A549 (cell line): ENCODE measurements around the gene CHN1. TPM values are rescaled to one million over a fixed set of nuclear protein-coding genes. Genes with fewer than 3 reads are reported as not detected.
A peak's percentile ranks its signal among the peaks of the same experiment; 100 is the strongest.

Experiments
- ATAC-seq, 2 experiments: fragments of 200-7000 bp in 1 of 2; fragments of >200 bp in 1 of 2; cut with Nextera tagmentation in 1 of 2; cut with Tn5 transposase in 1 of 2; 3 replicates each; pipeline versions ENCODE4 v1.8.0 to v1.9.1; 2018 to 2020; ENCODE audit warnings: mild to moderate bottlenecking in 1 of 2, moderate library complexity in 1 of 2
- CTCF ChIA-PET: fragments of 300-600 bp; sonication (Branson Sonifier 250); formaldehyde crosslinking; extraction: SDS; loops from one replicate; lab custom pipeline; 2021; ENCODE audit warnings: antibody characterized with exemption, inconsistent platforms; lab: Yijun Ruan, JAX
- POLR2A ChIA-PET: fragments of 350-600 bp; formaldehyde crosslinking; extraction: SDS; loops from one replicate; lab custom pipeline; 2021; ENCODE audit warnings: antibody characterized with exemption, inconsistent platforms; lab: Yijun Ruan, JAX
- DNase-seq, 2 experiments: peaks; one replicate each; pipeline versions ENCODE4 v3.0.0 to v3.0.0-alpha.2; 2011 to 2016; ENCODE audit warnings: low read depth in 1 of 2, low spot score in 1 of 2
- FAIRE-seq: peaks from 2 replicates; lab custom pipeline; 2011; peaks lifted over from hg19 to GRCh38; lab: Jason Lieb, UNC
- H3K27ac ChIP-seq, 2 experiments: fragments of >200 bp; sonication (Bioruptor Twin); formaldehyde crosslinking; 3 replicates each; pipeline ENCODE4 v1.5.1; 2016 to 2017
- H3K4me1 ChIP-seq: fragments of >200 bp; sonication (Bioruptor Twin); formaldehyde crosslinking; 3 replicates; pipeline ENCODE4 v1.6.1; 2016
- H3K4me2 ChIP-seq: fragments of >200 bp; sonication (Bioruptor Twin); formaldehyde crosslinking; 3 replicates; pipeline ENCODE4 v1.6.1; 2016
- H3K4me3 ChIP-seq: fragments of >200 bp; sonication (Bioruptor Twin); formaldehyde crosslinking; 3 replicates; pipeline ENCODE4 v1.5.1; 2016
- H3K9me3 ChIP-seq: fragments of >200 bp; sonication (Bioruptor Twin); formaldehyde crosslinking; 3 replicates; pipeline ENCODE4 v1.6.1; 2016
- CEBPB ChIP-seq, 2 experiments: fragments of >200 bp in 1 of 2; sonication (Bioruptor Twin) in 1 of 2; formaldehyde crosslinking in 1 of 2; IDR thresholded peaks; 2 replicates each; pipeline ENCODE4 v1.6.1; 2012 to 2016
- CHD4 ChIP-seq: fragments of 200-600 bp; sonication (generic); IDR thresholded peaks from 2 replicates; pipeline ENCODE4 v1.6.1; 2016; ENCODE audit warnings: antibody characterized with exemption, mild to moderate bottlenecking, borderline replicate concordance
- CTCF ChIP-seq: fragments of >200 bp; sonication (Bioruptor Twin); formaldehyde crosslinking; IDR thresholded peaks from 3 replicates; pipeline ENCODE4 v1.5.1; 2016
- EHF ChIP-seq: fragments of 250-450 bp; sonication (Bioruptor Pico); IDR thresholded peaks from 2 replicates; pipeline ENCODE4 v1.5.0; 2020; ENCODE audit warnings: mild to moderate bottlenecking
- ELK1 ChIP-seq: fragments of 150-350 bp; IDR thresholded peaks from 2 replicates; pipeline ENCODE4 v1.6.1; 2014; ENCODE audit warnings: low read depth, mild to moderate bottlenecking, low read length
- FOSB ChIP-seq: fragments of 250-450 bp; sonication (Bioruptor Pico); IDR thresholded peaks from 2 replicates; pipeline ENCODE4 v1.5.0; 2020; ENCODE audit warnings: mild to moderate bottlenecking, moderate library complexity
- HES2 ChIP-seq: fragments of >200 bp; sonication (Bioruptor Twin); formaldehyde crosslinking; IDR thresholded peaks from 2 replicates; pipeline ENCODE4 v1.6.1; 2016
- HOXB13 ChIP-seq: fragments of 250-450 bp; sonication (Bioruptor Pico); IDR thresholded peaks from 2 replicates; pipeline ENCODE4 v1.5.0; 2020; ENCODE audit warnings: low read depth, mild to moderate bottlenecking, moderate library complexity
- HOXB5 ChIP-seq: fragments of 250-450 bp; sonication (Bioruptor Pico); IDR thresholded peaks from 2 replicates; pipeline ENCODE4 v1.5.0; 2020; ENCODE audit warnings: mild to moderate bottlenecking, moderate library complexity
- JUN ChIP-seq, 2 experiments: fragments of >200 bp; sonication (Bioruptor Twin); formaldehyde crosslinking; IDR thresholded peaks; 2 replicates in 1 of 2; 3 replicates in 1 of 2; pipeline ENCODE4 v1.6.1; 2016 to 2017
- MAFK ChIP-seq: fragments of 450-650 bp; IDR thresholded peaks from 2 replicates; pipeline ENCODE4 v1.6.1; 2014; ENCODE audit not compliant: partially characterized antibody
- MAX ChIP-seq: IDR thresholded peaks from 2 replicates; pipeline ENCODE4 v1.6.1; 2012
- MAZ ChIP-seq: fragments of 150-350 bp; IDR thresholded peaks from 2 replicates; pipeline ENCODE4 v1.6.1; 2014; ENCODE audit warnings: antibody characterized with exemption, low read depth, low read length, borderline replicate concordance
- MYC ChIP-seq: IDR thresholded peaks from 2 replicates; pipeline ENCODE4 v1.6.1; 2012; ENCODE audit warnings: mild to moderate bottlenecking, inconsistent platforms, low read length, improper control_type of control experiment, borderline replicate concordance
- NFE2L2 ChIP-seq: fragments of 150-350 bp; conservative IDR thresholded peaks from 2 replicates; pipeline ENCODE4 v1.6.1; 2014; ENCODE audit warnings: low read length
- NPAS2 ChIP-seq: fragments of 250-450 bp; sonication (Bioruptor Pico); IDR thresholded peaks from 2 replicates; pipeline ENCODE4 v1.8.0; 2022; ENCODE audit warnings: mild to moderate bottlenecking, moderate library complexity, borderline replicate concordance
- POLR2A ChIP-seq: IDR thresholded peaks from 2 replicates; pipeline ENCODE4 v1.6.1; 2012; ENCODE audit warnings: mild to moderate bottlenecking, low read length
- RAD21 ChIP-seq, 2 experiments: fragments of >200 bp in 1 of 2; sonication (Bioruptor Twin) in 1 of 2; formaldehyde crosslinking in 1 of 2; IDR thresholded peaks in 1 of 2; conservative IDR thresholded peaks in 1 of 2; 2 replicates in 1 of 2; 3 replicates in 1 of 2; pipeline ENCODE4 v1.6.1; 2012 to 2018; ENCODE audit warnings: inconsistent platforms in 1 of 2
- RARB ChIP-seq: fragments of 250-450 bp; sonication (Bioruptor Pico); IDR thresholded peaks from 2 replicates; pipeline ENCODE4 v1.8.0; 2021; ENCODE audit warnings: mild to moderate bottlenecking, moderate library complexity
- RCOR1 ChIP-seq: fragments of 150-350 bp; IDR thresholded peaks from 2 replicates; pipeline ENCODE4 v1.6.1; 2014; ENCODE audit warnings: antibody characterized with exemption, low read length, low read depth
- SMC3 ChIP-seq: fragments of >200 bp; sonication (Bioruptor Twin); formaldehyde crosslinking; IDR thresholded peaks from 3 replicates; pipeline ENCODE4 v1.6.1; 2018; ENCODE audit warnings: inconsistent platforms
- SREBF2 ChIP-seq: fragments of 450-650 bp; IDR thresholded peaks from 2 replicates; pipeline ENCODE4 v1.6.1; 2014; ENCODE audit warnings: mild to moderate bottlenecking, moderate library complexity
- TFCP2L1 ChIP-seq: fragments of 250-450 bp; sonication (Bioruptor Pico); IDR thresholded peaks from 2 replicates; pipeline ENCODE4 v1.5.0; 2021; ENCODE audit warnings: mild to moderate bottlenecking
- TP53 ChIP-seq: fragments of 250-450 bp; sonication (Bioruptor Pico); IDR thresholded peaks from 2 replicates; pipeline ENCODE4 v1.5.0; 2021; ENCODE audit warnings: mild to moderate bottlenecking, moderate library complexity
- ZNF302 ChIP-seq: fragments of 250-450 bp; sonication (Bioruptor Pico); IDR thresholded peaks from 2 replicates; pipeline ENCODE4 v1.9.0; 2021; ENCODE audit warnings: inconsistent platforms, mild to moderate bottlenecking, moderate library complexity
- ZSCAN20 ChIP-seq: fragments of 250-450 bp; sonication (Bioruptor Pico); IDR thresholded peaks from 2 replicates; pipeline ENCODE4 v1.8.0; 2022; ENCODE audit warnings: mild to moderate bottlenecking, moderate library complexity
- WGBS: methylation state at CpG from one replicate; pipeline ENCODE4 v1.1.6; 2017; ENCODE audit errors: missing lambda C conversion rate; 5-methylcytosine and 5-hydroxymethylcytosine counted together
- polyA plus RNA-seq, 4 experiments: library from polyadenylated mRNA; depleted of rRNA in 3 of 4; stranded (reverse); fragments of >200 nt; fragmentation: RNase III in 1 of 4; extraction: RNeasy Plus Mini Kit Qiagen cat#74134 plus additional on column Dnase treatment in 1 of 4; gene quantifications; 2 replicates in 3 of 4; 3 replicates in 1 of 4; pipeline ENCODE4 v1.2.3, GENCODE V29; 2011 to 2017

The CHN1 gene
- polyA plus RNA-seq, 2 of the 4 experiments (the other 2 are of a cell fraction) = 20.9 to 46.6 TPM

GRCh38 chr2:174994381-174994780 lies 10.8 kb downstream of the CHN1 start:
- no peak overlapping the region for H3K4me3 ChIP-seq
- ChIA-PET CTCF (interaction anchor here (1.0 to 12.8 kb wide), 7 partner anchors 9 to 294 kb away, joined by 3 to 274 read pairs (median 6); partner anchors contain the start of gene CHN1), POLR2A (no interaction called here)
- no peak overlapping the region for H3K4me2 ChIP-seq
- H3K27ac ChIP-seq = no peak overlapping the region
- ATAC-seq (no peak), DNase-seq (no peak), FAIRE-seq (no peak)
- 82% methylated on average over 5 of the region's 5 CpGs for WGBS
- no peaks in the 10 kb centered on the region for H3K9me3 ChIP-seq
- peaks cover 16% of the 10 kb centered on the region; the same call in 2 of the 3 replicates for H3K4me1 ChIP-seq
- no peak for TF ChIP-seq JUN (IDR thresholded peaks at IDR 0.05)
- TF ChIP-seq NFE2L2 = no peak
- TF ChIP-seq TP53 (CRISPR knock-in tag) = no peak
- no peak for TF ChIP-seq FOSB (CRISPR knock-in tag)
- TF ChIP-seq ELK1 = no peak
- no peak for TF ChIP-seq NPAS2 (CRISPR knock-in tag)
- TF ChIP-seq SREBF2 = no peak
- no peak for TF ChIP-seq ZNF302 (CRISPR knock-in tag)
- no peak for TF ChIP-seq HOXB13
- TF ChIP-seq CEBPB (IDR thresholded peaks at IDR 0.05) = no peak
- no peak for TF ChIP-seq EHF (CRISPR knock-in tag)
- no peak for TF ChIP-seq HOXB5 (CRISPR knock-in tag)
- TF ChIP-seq HES2 = no peak
- TF ChIP-seq TFCP2L1 (CRISPR knock-in tag) = no peak
- no peak for TF ChIP-seq CHD4
- no peak for TF ChIP-seq ZSCAN20 (CRISPR knock-in tag)

GRCh38 chr2:174992886-174993285 lies 12.3 kb downstream of the CHN1 start:
- Histone ChIP-seq H3K27ac (no peak overlapping the region), H3K4me1 (peaks cover 5% of the 10 kb centered on the region; the same call in 2 of the 3 replicates), H3K9me3 (no peaks in the 10 kb centered on the region), H3K4me3 (no peak overlapping the region), H3K4me2 (no peak overlapping the region)
- ChIA-PET CTCF (interaction anchor here (2.5 to 12.8 kb wide), 2 partner anchors 9 to 220 kb away, joined by 9 to 274 read pairs; no protein-coding TSS in a partner anchor), POLR2A (no interaction called here)
- ATAC-seq = no peak
- no peak for FAIRE-seq
- WGBS = 100% methylated on average over 1 of the region's 1 CpG
- TF ChIP-seq MAZ (no peak), RAD21 (conservative IDR thresholded peaks at IDR 0.05 in 1 of 2, IDR thresholded peaks at IDR 0.05 in 1 of 2) (no peak), ZSCAN20 (CRISPR knock-in tag) (no peak), POLR2A (no peak), NFE2L2 (no peak), JUN (IDR thresholded peaks at IDR 0.05) (no peak), HOXB5 (CRISPR knock-in tag) (no peak), RARB (CRISPR knock-in tag) (no peak), SREBF2 (no peak), MYC (no peak), MAX (no peak), RCOR1 (no peak)
- no peak for DNase-seq

GRCh38 chr2:174985614-174986013 lies 19.6 kb downstream of the CHN1 start:
- 87% methylated on average over 2 of the region's 2 CpGs for WGBS
- Histone ChIP-seq H3K4me2 (no peak overlapping the region), H3K9me3 (no peaks in the 10 kb centered on the region), H3K4me1 (peaks cover 7% of the 10 kb centered on the region; the same call in 2 of the 3 replicates)
- ATAC-seq (peak in 1 of 2 experiments; percentile 38; a peak in 1 of 6 replicates), FAIRE-seq (no peak), DNase-seq (no peak)
- CTCF ChIA-PET = interaction anchor here (0.6 to 12.8 kb wide), 30 partner anchors 9 to 319 kb away, joined by 3 to 274 read pairs (median 4); partner anchors contain the start of gene CHRNA1
- TF ChIP-seq SMC3 = peak; percentile 93
- peak; percentile 86 to 87 for TF ChIP-seq RAD21 (conservative IDR thresholded peaks at IDR 0.05 in 1 of 2, IDR thresholded peaks at IDR 0.05 in 1 of 2)
- TF ChIP-seq MAFK = no peak
- peak; percentile 89 for TF ChIP-seq CTCF
- TF ChIP-seq, all 56 proteins: peak for 3
- POLR2A ChIA-PET = no interaction called here
- Histone ChIP-seq H3K27ac (no peak overlapping the region), H3K4me3 (no peak overlapping the region)
